Smooth muscle cell (in vitro differentiated cells): Measurements from ENCODE around the gene NAT9. TPM values are rescaled to one million over a fixed set of nuclear protein-coding genes. Genes with fewer than 3 reads are reported as not detected.

Experiments used
- DNase-seq: peaks from one replicate; lab custom pipeline; 2025; ENCODE audit not compliant: unreplicated experiment; lab: John Stamatoyannopoulos, UW
- H2AFZ ChIP-seq: fragments of 200-600 bp; sonication (generic); 2 replicates; pipeline ENCODE4 v1.6.0; 2016; ENCODE audit warnings: antibody characterized with exemption, low read depth, mild to moderate bottlenecking
- H3F3A ChIP-seq: fragments of 200-600 bp; sonication (generic); 2 replicates; pipeline ENCODE4 v1.6.0; 2017; ENCODE audit warnings: antibody characterized with exemption, low read depth
- H3K27ac ChIP-seq: fragments of 200-600 bp; sonication (generic); 2 replicates; pipeline ENCODE4 v1.5.1; 2016; ENCODE audit warnings: low read depth, mild to moderate bottlenecking
- H3K27me3 ChIP-seq: fragments of 200-600 bp; sonication (generic); 2 replicates; pipeline ENCODE4 v1.6.1; 2016; ENCODE audit warnings: low read depth, mild to moderate bottlenecking
- H3K36me3 ChIP-seq: fragments of 200-600 bp; sonication (generic); 2 replicates; pipeline ENCODE4 v1.5.1; 2016; ENCODE audit warnings: low read depth
- H3K4me1 ChIP-seq: fragments of 200-600 bp; sonication (generic); 2 replicates; pipeline ENCODE4 v1.5.1; 2016; ENCODE audit warnings: low read depth
- H3K4me2 ChIP-seq: fragments of 200-600 bp; sonication (generic); 2 replicates; pipeline ENCODE4 v1.6.0; 2016; ENCODE audit warnings: mild to moderate bottlenecking
- H3K4me3 ChIP-seq: fragments of 200-600 bp; sonication (generic); 2 replicates; pipeline ENCODE4 v1.5.1; 2016; ENCODE audit warnings: mild to moderate bottlenecking
- H3K79me2 ChIP-seq: fragments of 200-600 bp; sonication (generic); 2 replicates; pipeline ENCODE4 v1.6.0; 2016; ENCODE audit warnings: low read depth, mild to moderate bottlenecking
- H3K9ac ChIP-seq: fragments of 200-600 bp; sonication (generic); 2 replicates; pipeline ENCODE4 v1.6.0; 2016; ENCODE audit warnings: low read depth
- H3K9me3 ChIP-seq: fragments of 200-600 bp; sonication (generic); replicated peaks from 2 replicates; pipeline ENCODE4 v1.5.1; 2016; ENCODE audit warnings: low read depth
- H4K20me1 ChIP-seq: fragments of 200-600 bp; sonication (generic); 2 replicates; pipeline ENCODE4 v1.6.0; 2016; ENCODE audit warnings: low read depth
- WGBS: methylation state at CpG from one replicate; pipeline ENCODE4 v1.1.7; 2016; ENCODE audit warnings: low lambda C conversion rate; 5-methylcytosine and 5-hydroxymethylcytosine counted together
- polyA plus RNA-seq: library from polyadenylated mRNA; unstranded; fragments of >200 nt; fragmentation: Nextera tagmentation; extraction: Ambion mirVana; gene quantifications from 2 replicates; pipeline ENCODE4 v1.2.1, GENCODE V29; 2016
- total RNA-seq: library from RNA; depleted of rRNA; stranded (reverse); fragments of >200 nt; gene quantifications from 2 replicates; pipeline ENCODE4 v1.2.3, GENCODE V29; 2014
- TF ChIP-seq, protein P1 (sequence below): fragments of 200-600 bp; sonication (generic); IDR thresholded peaks from 2 replicates; pipeline ENCODE4 v1.5.1; 2017; ENCODE audit warnings: borderline replicate concordance, mild to moderate bottlenecking, antibody characterized with exemption; ENCODE audit not compliant: insufficient read depth, poor library complexity, severe bottlenecking

The NAT9 gene
- total and polyA plus RNA-seq, 2 experiments from 2014 or later: 21.4 to 42.5 TPM

DNA sequence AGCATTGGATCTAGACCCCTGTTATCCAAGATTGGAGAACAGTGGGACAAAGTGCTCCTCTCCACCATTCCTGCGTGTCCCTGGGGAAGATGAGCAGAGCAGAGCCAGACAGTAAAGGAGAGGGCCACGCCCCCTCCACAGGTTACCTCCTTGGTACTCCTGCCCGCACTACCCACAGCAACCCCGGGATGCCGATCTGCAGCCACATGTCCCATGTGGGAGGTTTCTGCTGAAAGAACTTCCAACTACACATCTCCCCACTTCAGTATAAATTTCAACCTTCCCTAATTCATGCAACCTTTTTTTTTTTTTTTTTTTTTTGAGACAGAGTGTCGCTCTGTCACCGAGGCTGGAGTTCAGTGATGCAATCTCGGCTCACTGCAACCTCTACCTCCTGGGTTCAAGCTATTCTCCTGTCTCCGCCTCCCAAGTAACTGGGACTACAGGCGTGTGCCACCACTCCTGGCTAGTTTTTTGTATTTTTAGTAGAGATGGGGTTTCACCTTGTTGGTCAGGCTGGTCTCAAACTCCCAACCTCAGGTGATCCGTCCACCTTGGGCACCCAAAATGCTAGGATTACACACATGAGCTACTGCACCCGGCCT lies 36.8 kb downstream of the NAT9 start:
- no peak overlapping the region for H3K4me3 ChIP-seq
- TF ChIP-seq, protein P1, sequence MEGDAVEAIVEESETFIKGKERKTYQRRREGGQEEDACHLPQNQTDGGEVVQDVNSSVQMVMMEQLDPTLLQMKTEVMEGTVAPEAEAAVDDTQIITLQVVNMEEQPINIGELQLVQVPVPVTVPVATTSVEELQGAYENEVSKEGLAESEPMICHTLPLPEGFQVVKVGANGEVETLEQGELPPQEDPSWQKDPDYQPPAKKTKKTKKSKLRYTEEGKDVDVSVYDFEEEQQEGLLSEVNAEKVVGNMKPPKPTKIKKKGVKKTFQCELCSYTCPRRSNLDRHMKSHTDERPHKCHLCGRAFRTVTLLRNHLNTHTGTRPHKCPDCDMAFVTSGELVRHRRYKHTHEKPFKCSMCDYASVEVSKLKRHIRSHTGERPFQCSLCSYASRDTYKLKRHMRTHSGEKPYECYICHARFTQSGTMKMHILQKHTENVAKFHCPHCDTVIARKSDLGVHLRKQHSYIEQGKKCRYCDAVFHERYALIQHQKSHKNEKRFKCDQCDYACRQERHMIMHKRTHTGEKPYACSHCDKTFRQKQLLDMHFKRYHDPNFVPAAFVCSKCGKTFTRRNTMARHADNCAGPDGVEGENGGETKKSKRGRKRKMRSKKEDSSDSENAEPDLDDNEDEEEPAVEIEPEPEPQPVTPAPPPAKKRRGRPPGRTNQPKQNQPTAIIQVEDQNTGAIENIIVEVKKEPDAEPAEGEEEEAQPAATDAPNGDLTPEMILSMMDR: no peak

DNA sequence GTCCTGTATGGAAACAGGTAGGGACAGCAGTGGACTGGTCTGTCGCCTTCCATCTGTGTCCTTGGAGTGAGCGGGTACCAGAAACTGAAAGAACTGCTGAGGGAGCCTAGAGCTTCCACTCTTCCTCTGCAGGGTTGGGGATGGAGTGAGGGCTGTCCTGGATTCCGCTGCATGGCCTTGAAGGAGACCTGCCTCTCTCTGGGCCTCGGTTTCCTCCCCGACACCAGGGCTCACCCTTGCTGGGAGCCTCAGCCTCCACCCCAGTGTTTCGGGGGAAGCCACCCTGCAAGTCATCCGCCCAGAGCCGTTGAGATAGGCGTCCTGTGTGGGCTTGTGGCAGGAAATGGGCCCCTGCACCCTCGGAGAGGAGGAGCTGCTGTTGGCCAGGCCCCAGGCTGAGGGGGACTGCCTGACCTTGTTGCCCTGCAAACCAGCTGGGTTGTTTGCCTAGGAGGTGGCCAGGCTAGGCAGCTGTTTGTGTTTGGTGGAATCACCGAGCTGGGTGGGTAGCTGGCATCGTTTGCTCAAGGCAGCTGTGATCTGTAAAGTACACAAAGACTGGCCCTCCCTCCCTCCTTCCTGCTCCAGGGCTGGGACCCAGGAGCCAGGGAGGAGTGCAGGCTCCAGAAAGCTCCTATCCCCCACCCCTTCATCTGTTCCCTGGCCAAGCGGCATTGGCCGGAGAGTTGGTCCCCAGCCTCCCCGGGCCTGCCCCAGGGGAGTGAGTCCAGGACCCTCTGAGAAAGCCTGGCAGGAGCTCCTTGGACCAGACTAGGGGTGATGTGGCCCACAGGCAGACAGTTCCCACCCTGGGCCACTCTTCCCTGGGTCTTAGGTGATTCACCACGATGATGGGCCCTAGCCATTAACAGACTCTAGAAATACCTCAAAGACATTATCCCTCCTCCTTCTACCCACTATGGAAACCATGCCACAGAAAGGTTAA lies 37.8 kb downstream of the NAT9 start:
- 67% methylated on average over 16 of the region's 16 CpGs for WGBS
- no peak for DNase-seq
- Histone ChIP-seq H3K4me1 (no peaks in the 10 kb centered on the region), H3K9ac (no peak overlapping the region), H3K27me3 (peaks cover 57% of the 10 kb centered on the region), H3K79me2 (no peaks in the 10 kb centered on the region), H2AFZ (no peak overlapping the region), H3K27ac (no peak overlapping the region), H3K4me3 (peak overlapping the region; percentile 25), H3K9me3 (no peaks in the 10 kb centered on the region), H4K20me1 (no peaks in the 10 kb centered on the region), H3K4me2 (peak overlapping the region; percentile 68), H3F3A (no peaks in the 10 kb centered on the region), H3K36me3 (no peaks in the 10 kb centered on the region)
- TF ChIP-seq, protein P1: no peak

More for the DNA sequence above, 36.8 kb downstream of the NAT9 start:
- Histone ChIP-seq H4K20me1 (no peaks in the 10 kb centered on the region), H3K79me2 (no peaks in the 10 kb centered on the region), H3K4me1 (no peaks in the 10 kb centered on the region), H3K9ac (no peak overlapping the region), H3K27me3 (peaks cover 49% of the 10 kb centered on the region), H3F3A (no peaks in the 10 kb centered on the region), H3K36me3 (no peaks in the 10 kb centered on the region), H2AFZ (no peak overlapping the region), H3K9me3 (no peaks in the 10 kb centered on the region), H3K27ac (no peak overlapping the region), H3K4me2 (no peak overlapping the region)
- WGBS: 92% methylated on average over 12 of the region's 12 CpGs
- no peak for DNase-seq

DNA sequence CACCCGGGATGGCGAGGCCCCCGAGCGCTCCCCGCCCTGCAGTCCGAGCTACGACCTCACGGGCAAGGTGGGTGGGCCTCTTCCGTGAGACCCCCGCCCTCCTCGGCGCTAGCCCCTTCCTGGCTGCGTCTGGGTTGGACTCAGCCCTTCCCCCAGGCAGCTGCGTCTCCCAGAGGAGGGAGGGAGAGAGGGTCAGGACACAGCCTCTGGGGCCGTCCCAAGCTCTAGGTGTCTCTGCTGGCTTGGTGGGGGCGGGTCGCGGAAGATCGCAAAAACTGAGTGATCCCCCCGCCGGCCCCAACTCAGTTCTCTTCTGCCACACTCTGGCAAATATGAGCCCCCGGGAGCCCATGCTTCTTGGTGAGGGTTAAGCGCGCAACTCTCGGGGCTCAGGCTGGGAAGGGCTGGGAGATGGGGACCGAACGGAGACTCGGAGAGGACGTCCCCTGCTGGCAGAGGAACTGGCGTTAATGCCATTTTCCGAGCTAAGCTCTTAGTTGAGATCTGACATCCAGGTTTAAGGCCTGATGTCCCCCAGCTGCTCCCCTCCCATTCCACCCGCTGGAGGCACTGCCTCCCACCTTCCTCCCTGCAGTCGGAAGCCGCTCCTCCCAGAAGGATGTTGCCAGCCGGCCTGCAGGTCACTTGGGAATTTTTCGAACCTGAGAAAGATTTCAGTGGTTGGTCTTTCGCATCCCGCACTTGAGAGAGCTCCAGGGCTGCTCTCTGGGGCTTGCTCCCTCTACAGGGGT lies 38.7 kb downstream of the NAT9 start:
- DNase-seq: no peak
- Histone ChIP-seq H3K9me3 (no peaks in the 10 kb centered on the region), H3K79me2 (no peaks in the 10 kb centered on the region), H2AFZ (no peak overlapping the region), H3K4me3 (peak overlapping the region; percentile 25), H3K4me2 (peak overlapping the region; percentile 68), H3K4me1 (no peaks in the 10 kb centered on the region), H3K9ac (no peak overlapping the region), H3K27ac (no peak overlapping the region), H3K36me3 (no peaks in the 10 kb centered on the region), H4K20me1 (no peaks in the 10 kb centered on the region), H3K27me3 (peaks cover 57% of the 10 kb centered on the region), H3F3A (no peaks in the 10 kb centered on the region)
- TF ChIP-seq, protein P1: peak; percentile 42
- 3% methylated on average over 37 of the region's 38 CpGs for WGBS
